ENCODE measurements around the gene ARHGEF28.

The ARHGEF28 gene

DNA sequence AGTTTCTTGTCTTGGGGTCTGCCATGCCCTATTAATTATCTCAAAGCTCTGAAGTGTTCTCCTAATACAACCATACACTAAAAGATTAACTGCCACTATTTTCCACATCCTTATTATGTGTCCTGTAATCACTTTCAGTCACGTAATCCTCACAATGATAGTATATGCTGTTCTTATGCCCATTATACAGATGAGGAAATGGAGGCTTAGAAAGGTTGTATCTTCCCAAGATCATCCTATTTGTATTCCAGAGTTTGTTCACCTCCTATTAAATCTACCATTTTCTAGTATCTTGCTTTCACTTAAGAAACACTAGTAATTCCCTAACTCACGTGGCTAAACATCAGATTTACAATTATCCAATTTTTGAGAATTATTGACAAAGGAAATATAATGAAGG is 2.9 kb upstream of the ARHGEF28 start:
- no peak for DNase-seq (ENCODE audit: low read depth in 3 of 3)

DNA sequence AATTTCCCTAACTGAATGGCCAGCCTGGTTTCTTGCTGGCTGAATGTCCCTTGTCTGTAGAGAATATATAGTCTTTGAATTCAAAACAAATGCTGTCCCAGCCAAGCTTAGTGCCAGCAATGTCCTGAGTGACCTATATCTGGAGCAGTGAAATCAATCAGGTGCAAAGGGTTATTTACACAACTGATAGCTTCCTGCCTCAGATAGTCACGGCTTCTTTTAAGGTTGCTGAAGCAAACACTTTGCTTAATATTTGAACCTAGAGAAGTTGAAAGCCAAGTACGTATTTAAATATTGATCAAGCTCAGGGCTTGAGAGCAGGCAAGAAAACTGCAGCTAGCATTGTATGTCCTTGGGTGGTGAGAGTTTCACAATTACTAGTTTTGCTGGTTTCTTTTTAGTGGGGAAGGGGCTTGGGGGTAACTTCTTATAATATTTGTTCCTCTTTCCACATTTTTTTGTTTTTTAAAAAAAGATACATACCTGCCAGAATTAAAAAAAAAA is 2.0 kb upstream of the ARHGEF28 start:
- DNase-seq (ENCODE audit: low read depth in 3 of 3) = no peak

DNA sequence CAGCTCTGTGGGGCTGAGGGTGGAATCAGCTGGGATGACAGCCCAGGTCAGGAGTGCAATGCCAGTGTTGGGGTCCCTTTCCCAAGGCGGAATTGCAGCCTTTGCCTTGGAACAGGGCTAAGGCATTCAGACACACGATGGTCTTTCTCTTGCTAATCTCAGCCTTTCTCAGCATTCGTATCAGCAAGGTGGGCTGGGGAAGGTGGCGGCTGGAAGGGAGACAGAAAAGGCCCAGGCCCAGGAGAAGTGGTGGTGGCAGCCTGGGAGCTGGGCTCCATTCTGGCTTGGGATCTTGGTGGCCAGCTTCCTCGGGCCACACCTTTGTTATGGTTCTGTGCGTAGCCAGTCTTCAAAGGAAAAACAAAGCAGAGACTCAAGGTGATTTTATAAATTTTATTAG is 1.1 kb upstream of the ARHGEF28 start:
- no peak for DNase-seq (ENCODE audit: low read depth in 3 of 3)

DNA sequence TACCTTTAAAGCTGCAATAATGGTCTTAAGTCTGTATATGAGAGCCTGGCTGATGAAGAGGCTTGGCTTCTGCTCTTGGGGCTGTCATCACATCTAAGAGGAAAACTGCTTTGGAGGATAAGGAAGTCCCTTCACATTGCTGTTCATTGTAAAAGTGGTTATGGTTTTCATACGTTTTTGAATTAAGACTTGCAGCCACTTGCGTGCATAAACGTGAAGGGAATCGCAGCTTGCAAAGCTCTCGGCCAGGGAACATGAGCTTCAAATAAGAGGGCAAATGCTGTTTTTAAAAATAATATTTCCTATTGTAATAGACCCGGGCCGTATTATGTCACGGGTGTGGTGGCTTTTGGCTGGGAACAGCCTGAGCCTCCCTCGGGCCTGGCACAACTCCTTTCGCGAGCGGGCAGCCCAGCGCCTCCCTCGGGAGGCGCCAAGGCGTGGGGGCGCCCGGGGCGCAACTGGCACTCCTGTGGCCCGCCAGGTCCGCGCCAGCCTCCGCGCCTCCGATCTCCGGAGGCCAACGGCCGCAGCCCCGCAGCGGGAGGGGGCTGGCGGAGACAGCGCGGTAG is 538 bp upstream of the ARHGEF28 start:
- no peak for DNase-seq (ENCODE audit: low read depth in 3 of 3)

DNA sequence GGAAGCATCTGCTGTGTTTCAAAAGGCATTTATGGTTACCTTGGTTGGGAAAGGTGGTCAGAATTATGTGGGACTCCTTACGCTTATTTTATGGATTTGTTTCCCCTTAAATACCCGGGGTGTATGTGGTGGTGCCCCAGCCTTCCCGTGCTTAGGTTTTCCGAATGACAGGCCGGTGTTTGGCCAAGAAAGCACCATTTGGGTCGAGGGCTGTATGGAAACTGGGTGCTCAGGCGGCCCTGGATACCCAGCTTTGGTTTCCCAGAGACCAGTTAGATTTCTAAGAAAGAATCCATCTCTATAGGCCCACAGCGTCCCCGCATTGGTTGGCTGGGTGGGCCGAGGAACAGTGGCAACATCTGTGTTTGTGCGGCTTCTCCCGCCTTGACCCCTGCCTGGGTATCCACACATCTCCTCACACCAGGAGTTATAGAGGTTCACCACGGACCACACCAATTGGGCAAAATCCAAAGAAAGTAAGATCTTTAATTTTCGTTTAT is 868 bp downstream of the ARHGEF28 start:
- DNase-seq (ENCODE audit: low read depth in 3 of 3) = no peak

DNA sequence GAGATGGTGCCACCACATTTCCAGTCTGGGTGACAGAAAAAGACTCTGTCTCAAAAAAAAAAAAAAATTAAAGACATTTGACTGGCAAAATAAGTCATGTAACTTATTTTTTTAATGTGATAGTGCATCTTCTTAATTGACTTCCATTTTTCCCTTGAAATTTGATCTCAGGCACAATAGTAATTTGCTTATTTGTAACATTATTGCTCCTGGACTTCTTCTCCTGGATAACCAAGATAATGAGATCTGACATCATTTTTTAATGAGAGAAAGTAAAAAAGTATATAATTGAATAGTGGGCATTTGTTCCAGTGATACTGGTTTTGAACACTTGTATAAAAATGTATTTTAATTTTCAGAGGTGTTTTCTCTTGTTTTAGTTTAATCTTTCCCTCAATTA is 3.5 kb downstream of the ARHGEF28 start:
- DNase-seq (ENCODE audit: low read depth in 3 of 3) = no peak

DNA sequence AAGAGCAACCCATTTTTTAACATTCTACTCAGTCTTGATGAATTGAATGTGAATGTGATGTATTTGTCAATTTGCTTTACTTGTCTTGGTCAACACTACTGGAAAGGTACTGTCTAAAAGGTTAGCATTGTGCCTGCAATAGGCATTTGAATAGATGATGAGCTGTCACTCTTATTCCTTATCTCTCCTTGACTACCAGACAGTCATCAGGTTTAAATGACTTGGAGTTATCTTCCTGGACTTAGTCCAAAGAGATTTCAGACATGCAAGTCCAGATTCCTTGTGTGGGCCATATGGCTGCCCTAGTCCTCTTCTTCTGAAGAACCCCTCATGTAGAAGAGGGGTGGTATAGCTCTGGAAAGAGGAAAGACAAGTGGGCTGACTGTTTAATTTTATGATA is 4.8 kb downstream of the ARHGEF28 start:
- DNase-seq (ENCODE audit: low read depth in 3 of 3) = no peak

DNA sequence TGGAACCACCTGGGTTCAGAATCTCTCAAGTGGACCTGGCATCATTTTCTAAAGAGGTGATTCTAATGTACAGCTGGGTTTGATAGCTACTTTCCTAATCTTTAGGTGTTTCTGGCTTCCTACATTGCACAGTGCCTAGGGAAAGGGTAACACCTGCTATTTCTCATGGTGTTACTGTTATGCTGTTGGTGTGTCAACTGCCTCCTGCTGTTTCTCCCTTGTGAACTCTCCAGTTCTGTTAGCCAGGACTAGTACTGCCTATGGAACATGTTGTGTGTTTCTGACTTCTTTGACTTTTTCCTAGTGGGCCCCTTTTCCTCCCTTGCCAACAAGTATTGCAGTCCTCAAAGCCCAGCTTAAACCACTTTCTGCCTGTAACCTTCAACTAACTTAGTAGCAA is 5.5 kb downstream of the ARHGEF28 start:
- no peak for DNase-seq (ENCODE audit: low read depth in 3 of 3)

DNA sequence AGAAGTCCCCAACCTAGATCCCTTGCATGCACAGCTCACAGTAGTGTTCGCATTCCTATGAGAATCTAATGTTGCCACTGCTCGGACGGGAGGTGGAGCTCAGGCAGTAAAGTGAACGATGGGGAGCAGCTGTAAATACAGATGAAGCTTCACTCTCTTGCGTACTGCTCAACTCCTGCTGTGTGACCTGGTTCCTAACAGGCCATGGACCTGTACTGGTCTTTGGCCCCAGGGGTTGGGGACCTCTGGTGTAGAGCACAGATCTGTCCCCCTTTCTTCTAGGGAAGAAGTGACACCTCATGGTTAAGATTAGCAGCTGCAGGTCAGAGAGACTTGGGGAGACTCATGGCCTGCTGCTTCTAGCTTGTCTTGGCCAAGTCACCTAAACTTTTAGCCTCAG is 7.1 kb downstream of the ARHGEF28 start:
- no peak for DNase-seq (ENCODE audit: low read depth in 3 of 3)

DNA sequence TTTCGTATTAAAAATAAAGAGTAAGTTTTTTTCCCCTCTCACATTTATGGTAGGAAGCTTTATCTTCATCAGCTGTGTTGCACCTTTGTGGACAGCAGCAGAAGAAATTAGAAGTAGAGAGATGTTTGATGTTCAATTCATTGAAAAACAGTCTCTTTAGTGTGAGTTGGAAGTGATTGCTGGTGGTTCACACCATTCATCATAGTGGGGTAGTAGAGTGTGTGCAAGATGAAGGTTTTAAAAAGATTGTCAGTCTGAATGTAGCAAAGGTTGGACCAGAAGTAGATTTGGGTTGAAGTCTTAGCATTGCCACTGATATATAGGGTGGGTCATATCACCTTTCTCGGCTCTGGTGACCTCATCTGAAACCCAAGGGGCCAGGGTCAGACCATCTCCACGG is 10.4 kb downstream of the ARHGEF28 start:
- DNase-seq (ENCODE audit: low read depth in 3 of 3) = no peak

DNA sequence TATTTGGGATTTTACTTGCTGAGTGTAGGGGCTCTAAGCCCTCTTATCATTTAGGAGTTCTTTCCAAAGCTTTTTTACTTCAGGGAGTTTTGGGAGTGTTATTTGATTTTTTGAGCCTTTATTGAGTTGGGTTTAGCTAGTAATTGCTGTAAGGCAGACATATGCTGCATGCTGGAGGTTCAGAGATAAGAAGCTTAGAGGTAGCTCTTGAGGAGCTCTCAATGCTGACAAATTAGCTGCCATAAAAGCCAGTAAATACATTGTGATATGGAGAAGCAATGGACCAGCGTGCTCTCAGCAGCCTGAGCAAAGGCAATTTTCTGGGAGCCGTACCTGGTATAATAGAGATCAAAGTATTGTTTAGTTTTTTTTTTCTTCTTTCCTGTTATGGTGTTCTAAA is 11.6 kb downstream of the ARHGEF28 start:
- DNase-seq (ENCODE audit: low read depth in 3 of 3) = no peak

DNA sequence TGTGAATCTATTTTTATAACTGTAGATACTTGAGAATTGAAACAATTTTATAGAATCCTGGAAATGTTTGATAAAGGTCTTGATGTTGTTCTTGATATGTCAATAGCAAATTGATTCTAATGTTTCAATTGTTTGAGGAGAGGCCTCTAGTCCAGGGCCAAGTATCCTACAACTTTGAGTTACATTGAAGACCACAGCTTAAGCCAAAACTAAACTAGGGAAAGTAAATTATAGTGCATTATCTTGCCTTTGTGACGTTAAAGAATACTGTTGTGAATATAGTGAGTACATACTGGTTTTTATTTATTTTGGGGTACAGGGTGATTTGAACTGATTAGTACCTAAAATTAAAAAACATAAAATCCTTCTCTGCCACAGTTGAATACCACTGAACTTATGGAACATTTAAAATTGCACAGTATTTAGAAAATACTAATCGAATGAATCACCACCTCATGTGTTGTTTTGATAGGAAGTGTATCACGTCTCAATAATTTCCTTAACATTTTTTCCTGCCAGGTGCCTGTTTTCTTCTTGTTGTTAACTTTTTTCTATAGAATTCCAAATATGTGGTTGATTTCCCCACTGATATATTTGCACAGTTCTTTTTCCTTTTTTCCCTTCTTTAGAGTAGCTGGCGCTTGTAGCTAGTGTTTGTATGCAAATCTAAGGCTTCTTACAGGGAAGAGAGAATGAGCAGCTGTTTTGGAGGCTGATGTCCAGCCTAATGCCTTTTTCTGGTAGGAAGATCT is 12.5 kb downstream of the ARHGEF28 start:
- no peak for DNase-seq (ENCODE audit: low read depth in 3 of 3)

DNA sequence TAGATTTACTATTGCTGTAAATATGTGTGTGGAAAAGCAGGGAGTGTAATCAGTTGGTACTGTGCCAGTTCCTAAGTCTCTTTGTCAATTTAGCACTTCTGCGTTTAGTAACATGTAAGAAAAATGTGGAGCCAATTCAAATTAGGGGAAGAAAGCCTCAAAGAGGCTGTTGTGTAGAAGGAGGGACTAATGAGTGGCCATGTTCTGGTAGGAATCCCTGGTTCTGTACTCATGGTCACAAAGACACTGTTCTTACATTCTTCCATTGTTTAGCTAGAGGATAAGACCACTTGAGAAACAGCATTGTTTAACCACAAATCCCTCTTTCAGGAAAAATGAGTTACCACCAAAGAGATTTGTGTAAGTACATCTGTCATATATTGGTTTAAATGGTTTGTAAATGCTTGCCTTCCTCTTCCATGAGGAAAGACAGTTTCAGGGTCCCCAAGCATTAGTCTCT is 14.9 kb downstream of the ARHGEF28 start:
- DNase-seq (ENCODE audit: low read depth in 3 of 3) = no peak

DNA sequence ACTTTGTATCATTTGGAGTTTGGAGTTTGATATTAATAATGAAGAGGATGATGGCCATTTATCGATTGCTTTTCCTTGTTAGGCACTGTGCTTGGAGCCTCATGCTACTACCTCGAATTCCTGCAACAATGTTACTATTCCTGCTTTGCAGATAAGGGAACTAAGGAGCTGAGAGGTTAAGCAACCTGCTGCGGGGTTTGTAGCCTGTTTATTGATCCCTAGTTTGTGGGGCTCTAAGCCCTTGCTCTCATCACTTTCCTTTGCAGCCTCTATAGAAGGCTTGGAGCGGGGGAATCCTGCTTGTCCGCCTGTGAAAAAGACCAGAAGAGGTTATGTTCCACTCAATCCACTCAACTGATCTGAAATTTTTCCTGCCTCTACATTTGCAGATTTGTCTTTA is 15.8 kb downstream of the ARHGEF28 start:
- DNase-seq (ENCODE audit: low read depth in 3 of 3) = no peak

DNA sequence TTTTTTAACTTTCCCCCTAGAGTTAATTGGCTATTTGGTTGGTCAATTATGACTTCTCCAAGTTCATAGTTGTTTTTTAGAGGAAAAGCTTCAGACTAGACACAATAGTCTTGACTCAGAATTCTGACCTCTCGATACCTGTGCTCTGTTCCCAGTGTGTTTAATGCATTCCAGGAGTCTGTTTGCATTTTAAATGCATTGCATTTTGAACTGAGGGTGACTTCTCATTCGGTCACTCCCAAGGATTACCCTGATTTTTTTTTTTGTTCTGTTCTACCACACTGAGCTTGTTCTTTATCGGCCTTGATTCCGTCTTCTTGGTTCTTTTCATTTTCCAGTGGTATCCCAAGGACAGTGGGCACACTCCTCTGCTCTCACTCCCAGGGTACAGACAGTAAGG is 16.3 kb downstream of the ARHGEF28 start:
- no peak for DNase-seq (ENCODE audit: low read depth in 3 of 3)

DNA sequence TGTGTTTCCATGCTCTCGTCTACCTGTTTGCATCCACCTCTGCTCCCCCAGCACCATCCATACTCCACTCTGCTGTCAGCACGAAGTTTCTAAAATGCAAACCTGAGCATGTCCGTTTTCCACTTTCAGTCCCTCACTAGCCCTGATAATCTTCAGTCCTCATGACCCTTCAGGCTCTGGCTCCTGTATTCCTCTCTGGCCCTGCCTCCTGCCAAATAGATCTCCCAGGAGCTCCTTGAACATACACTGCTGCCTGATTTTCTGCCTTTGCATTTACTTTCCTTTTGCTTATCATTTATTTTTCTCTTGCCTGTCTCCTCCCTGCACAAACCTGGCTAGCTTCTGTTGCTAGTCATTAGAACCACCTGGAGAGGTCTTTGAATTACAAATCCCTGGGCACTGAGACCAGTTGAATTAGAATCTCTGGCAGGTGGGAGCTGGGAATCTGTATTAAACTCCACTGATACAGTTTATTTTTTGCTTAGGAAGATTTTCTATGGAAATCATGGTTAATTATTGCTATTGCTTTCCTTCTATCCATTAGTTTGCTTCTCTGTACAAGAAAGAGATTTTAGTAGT is 18.5 kb downstream of the ARHGEF28 start:
- no peak for DNase-seq (ENCODE audit: low read depth in 3 of 3)

DNA sequence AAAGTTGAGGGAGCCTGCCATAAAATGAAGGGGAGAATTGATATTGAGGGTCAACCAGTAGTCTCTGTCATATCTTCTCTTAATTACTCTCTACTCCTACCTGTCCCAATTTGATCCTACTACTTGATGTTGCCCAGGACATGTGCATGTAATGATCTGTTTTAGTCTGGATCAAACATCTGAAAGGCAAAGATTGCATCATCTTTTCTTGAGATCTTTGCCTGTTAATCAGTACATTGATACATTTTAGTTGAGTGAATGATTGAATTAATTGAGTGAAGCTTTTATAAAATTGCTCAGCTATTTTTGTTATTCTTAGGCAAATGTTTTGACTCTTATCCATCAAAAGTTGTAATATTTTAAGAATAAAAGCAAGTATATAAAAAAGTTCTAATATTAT is 21.7 kb downstream of the ARHGEF28 start:
- DNase-seq (ENCODE audit: low read depth in 3 of 3) = no peak

DNA sequence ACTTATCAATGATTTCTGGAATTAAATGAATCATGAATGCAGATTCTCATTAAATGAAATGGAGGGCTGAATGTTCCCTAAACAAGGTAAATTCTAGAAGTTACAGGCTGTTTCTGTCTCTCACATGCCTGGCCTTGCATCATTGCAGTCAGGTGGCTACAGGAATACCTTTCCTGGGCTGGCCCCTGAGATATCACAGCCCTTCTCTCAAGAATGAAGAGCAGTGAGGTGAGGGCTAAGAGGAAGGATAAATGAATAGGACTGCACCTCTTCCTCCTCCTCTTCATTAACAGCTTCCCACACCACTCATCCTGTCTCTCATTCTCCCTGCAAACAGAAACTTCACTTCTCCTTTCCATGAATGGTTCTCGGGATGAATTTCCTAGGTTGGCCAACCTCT is 22.5 kb downstream of the ARHGEF28 start:
- DNase-seq (ENCODE audit: low read depth in 3 of 3) = no peak

DNA sequence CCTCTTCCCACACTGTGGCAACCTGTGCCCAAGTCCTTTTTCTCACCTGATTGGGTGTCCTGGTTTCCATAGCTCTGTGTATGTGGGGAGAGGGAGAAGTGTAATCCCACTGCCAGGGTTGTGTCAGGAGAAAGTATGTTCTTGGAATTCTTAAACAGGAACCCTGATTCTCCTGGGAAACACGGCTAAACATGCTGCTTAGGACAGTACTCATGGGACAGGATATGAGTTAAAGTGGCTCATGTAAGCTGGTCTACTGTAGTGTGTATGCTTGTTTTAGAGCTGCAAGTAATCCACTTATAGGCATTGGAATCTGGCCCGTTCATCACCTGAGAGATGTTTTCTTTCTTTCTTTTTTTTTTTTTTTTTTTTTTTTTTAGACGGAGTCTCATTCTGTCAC is 23.9 kb downstream of the ARHGEF28 start:
- no peak for DNase-seq (ENCODE audit: low read depth in 3 of 3)

DNA sequence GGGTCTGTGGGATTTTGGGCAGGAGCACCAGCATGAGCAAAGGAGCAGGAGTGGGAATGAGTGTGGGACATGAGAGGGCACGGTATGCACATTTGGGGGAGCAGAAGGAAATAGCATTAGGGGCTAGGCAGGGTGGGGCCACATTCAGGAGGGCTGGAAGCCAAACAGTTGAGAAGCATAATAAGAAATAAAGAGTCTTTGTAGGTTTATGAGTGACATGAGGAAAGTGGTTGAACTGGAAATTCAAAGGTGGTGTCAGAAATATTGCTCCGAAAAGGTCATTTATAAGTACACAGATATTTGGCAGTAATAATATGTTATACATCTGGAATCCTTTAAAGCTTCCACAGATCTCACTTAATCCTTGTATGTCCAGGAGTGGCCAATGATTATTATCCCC is 26.4 kb downstream of the ARHGEF28 start:
- no peak for DNase-seq (ENCODE audit: low read depth in 3 of 3)

DNA sequence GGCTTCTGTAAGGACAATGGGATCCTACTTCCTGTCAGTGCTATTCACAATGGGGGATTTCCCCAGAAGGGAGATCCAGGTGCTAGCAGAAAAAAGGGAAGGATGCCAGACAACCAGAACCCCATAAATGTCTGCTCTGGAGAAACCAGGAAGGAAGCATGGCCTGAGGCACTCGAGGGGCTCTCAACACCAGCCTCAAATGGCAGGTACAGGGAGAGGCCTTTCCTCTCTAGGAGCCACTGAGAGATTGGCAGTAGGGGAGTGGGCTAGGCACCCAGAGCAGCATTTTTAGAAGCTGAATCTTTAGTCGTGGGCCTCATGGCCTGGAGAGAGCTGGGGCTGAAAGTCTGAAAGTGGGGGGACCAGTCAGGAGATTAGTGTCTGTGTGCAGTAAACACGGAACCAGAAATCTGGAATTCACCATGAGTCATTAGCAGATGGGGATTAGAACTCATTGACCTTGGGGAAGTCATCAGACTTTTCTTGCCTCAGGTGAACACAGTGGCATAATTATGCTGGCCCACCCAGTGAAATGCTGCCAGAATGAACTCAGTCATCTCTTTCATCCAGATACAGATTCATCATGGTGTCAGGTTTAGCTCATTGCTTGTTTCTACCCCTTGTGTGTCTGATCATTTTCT is 28.3 kb downstream of the ARHGEF28 start:
- DNase-seq (ENCODE audit: low read depth in 3 of 3) = no peak

DNA sequence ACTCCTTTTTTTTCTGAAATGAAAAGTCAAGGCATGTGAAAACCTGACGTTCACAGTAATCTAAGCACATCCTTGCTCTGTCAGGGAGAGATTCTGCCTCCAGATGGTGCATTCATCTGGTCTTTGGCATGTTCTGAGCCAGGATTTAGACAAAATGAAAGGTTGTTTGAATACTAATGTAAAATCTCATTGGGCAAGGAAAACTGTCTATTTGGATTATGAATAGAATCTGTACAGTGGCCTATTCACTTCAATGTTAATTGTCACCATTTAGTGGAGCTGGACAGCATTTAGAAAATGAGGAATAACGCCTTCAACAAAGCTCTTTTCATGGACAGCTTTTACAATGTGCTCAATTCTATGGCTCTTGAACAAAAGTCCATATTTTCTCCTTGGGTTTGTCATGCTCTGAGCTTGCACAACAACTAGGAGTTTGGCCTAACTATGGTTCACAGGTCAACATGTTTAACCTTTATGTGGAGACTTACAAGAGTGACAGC is 28.9 kb downstream of the ARHGEF28 start:
- DNase-seq (ENCODE audit: low read depth in 3 of 3) = no peak

All from stimulated activated CD4-positive, alpha-beta T cell treated with anti-CD3 and anti-CD28 coated beads, TNF-alpha, amount 100 ng/mL, for 4 hours (primary cell).